ENCODE data around the gene PLEKHA6. TPM values are rescaled to one million over a fixed set of nuclear protein-coding genes. Genes with fewer than 3 reads are reported as not detected.

The PLEKHA6 gene
- total RNA-seq, 1 experiment from 2014 or later, result 1.2 TPM

- Histone ChIP-seq H3K4me1 (peaks cover 6% of the 10 kb centered on the region), H3K27me3 (peaks cover 26% of the 10 kb centered on the region), H3K4me3 (no peak overlapping the region), H3K36me3 (no peaks in the 10 kb centered on the region), H3K9me3 (replicated peaks) (no peaks in the 10 kb centered on the region), H3K27ac (no peak overlapping the region)
- DNase-seq, result no peak
Observed at GRCh38 chr1:204190212-204191211, 169.2 kb downstream of the PLEKHA6 start.

GRCh38 chr1:204188959-204189639, 170.6 kb downstream of the PLEKHA6 start:
- H3K9me3 ChIP-seq (replicated peaks), result no peaks in the 10 kb centered on the region
- no peak overlapping the region for H3K4me3 ChIP-seq
- no peak for DNase-seq
- H3K36me3 ChIP-seq, result no peaks in the 10 kb centered on the region
- no peak overlapping the region for H3K27ac ChIP-seq
- peaks cover 28% of the 10 kb centered on the region for H3K27me3 ChIP-seq
- H3K4me1 ChIP-seq, result peaks cover 3% of the 10 kb centered on the region; the same call in 1 of the 2 replicates

- peaks cover 24% of the 10 kb centered on the region for H3K27me3 ChIP-seq
- no peaks in the 10 kb centered on the region for H3K36me3 ChIP-seq
- no peak overlapping the region for H3K27ac ChIP-seq
- no peak for DNase-seq
- H3K4me1 ChIP-seq, result peaks cover 3% of the 10 kb centered on the region; the same call in 1 of the 2 replicates
- H3K4me3 ChIP-seq, result no peak overlapping the region
- no peaks in the 10 kb centered on the region for H3K9me3 ChIP-seq (replicated peaks)
Observed at GRCh38 chr1:204186597-204186996, 173.1 kb downstream of the PLEKHA6 start.

- Histone ChIP-seq H3K36me3 (no peaks in the 10 kb centered on the region), H3K4me1 (no peaks in the 10 kb centered on the region), H3K27ac (no peak overlapping the region), H3K27me3 (0 out of 2 replicates have a peak, but pooled peaks cover 2% of the 10 kb centered on the region), H3K4me3 (no peak overlapping the region), H3K9me3 (replicated peaks) (no peaks in the 10 kb centered on the region)
- no peak for DNase-seq
Observed at GRCh38 chr1:204181116-204181515, 178.6 kb downstream of the PLEKHA6 start.

GRCh38 chr1:204180133-204180532, 179.6 kb downstream of the PLEKHA6 start:
- Histone ChIP-seq H3K27ac (no peak overlapping the region), H3K27me3 (peaks cover 9% of the 10 kb centered on the region; the same call in 1 of the 2 replicates), H3K4me1 (no peaks in the 10 kb centered on the region), H3K4me3 (no peak overlapping the region), H3K9me3 (replicated peaks) (no peaks in the 10 kb centered on the region), H3K36me3 (no peaks in the 10 kb centered on the region)
- DNase-seq, result peak in 1 of 2 experiments; percentile 49

- H3K27ac ChIP-seq, result no peak overlapping the region
- H3K27me3 ChIP-seq, result peaks cover 17% of the 10 kb centered on the region; the same call in 1 of the 2 replicates
- no peaks in the 10 kb centered on the region for H3K9me3 ChIP-seq (replicated peaks)
- H3K36me3 ChIP-seq, result no peaks in the 10 kb centered on the region
- no peak for DNase-seq
- H3K4me1 ChIP-seq, result no peaks in the 10 kb centered on the region
- H3K4me3 ChIP-seq, result no peak overlapping the region
Observed at GRCh38 chr1:204178487-204179281, 181.0 kb downstream of the PLEKHA6 start.

- no peaks in the 10 kb centered on the region for H3K36me3 ChIP-seq
- H3K27ac ChIP-seq, result no peak overlapping the region
- no peak overlapping the region for H3K4me3 ChIP-seq
- H3K9me3 ChIP-seq (replicated peaks), result no peaks in the 10 kb centered on the region
- H3K27me3 ChIP-seq, result peaks cover 20% of the 10 kb centered on the region; the same call in 1 of the 2 replicates
- no peaks in the 10 kb centered on the region for H3K4me1 ChIP-seq
- no peak for DNase-seq
Observed at GRCh38 chr1:204177133-204177532, 182.6 kb downstream of the PLEKHA6 start.

- Histone ChIP-seq H3K4me3 (no peak overlapping the region), H3K27ac (no peak overlapping the region), H3K36me3 (no peaks in the 10 kb centered on the region), H3K4me1 (no peaks in the 10 kb centered on the region), H3K27me3 (peaks cover 20% of the 10 kb centered on the region; the same call in 1 of the 2 replicates), H3K9me3 (replicated peaks) (no peaks in the 10 kb centered on the region)
- no peak for DNase-seq
Observed at GRCh38 chr1:204176049-204176448, 183.7 kb downstream of the PLEKHA6 start.

- H3K27ac ChIP-seq, result no peak overlapping the region
- H3K27me3 ChIP-seq, result peaks cover 25% of the 10 kb centered on the region; the same call in 1 of the 2 replicates
- H3K9me3 ChIP-seq (replicated peaks), result peaks cover 5% of the 10 kb centered on the region
- no peaks in the 10 kb centered on the region for H3K4me1 ChIP-seq
- no peaks in the 10 kb centered on the region for H3K36me3 ChIP-seq
- no peak for DNase-seq
- H3K4me3 ChIP-seq, result no peak overlapping the region
Observed at GRCh38 chr1:204174958-204175357, 184.8 kb downstream of the PLEKHA6 start.

GRCh38 chr1:204172404-204173029, 187.2 kb downstream of the PLEKHA6 start:
- Histone ChIP-seq H3K4me1 (no peaks in the 10 kb centered on the region), H3K36me3 (no peaks in the 10 kb centered on the region), H3K27ac (no peak overlapping the region), H3K9me3 (replicated peaks) (peaks cover 8% of the 10 kb centered on the region), H3K27me3 (peaks cover 25% of the 10 kb centered on the region; the same call in 1 of the 2 replicates), H3K4me3 (no peak overlapping the region)
- no peak for DNase-seq

GRCh38 chr1:204171751-204172178, 188.0 kb downstream of the PLEKHA6 start:
- H3K4me1 ChIP-seq, result no peaks in the 10 kb centered on the region
- H3K36me3 ChIP-seq, result no peaks in the 10 kb centered on the region
- DNase-seq, result no peak
- H3K27ac ChIP-seq, result no peak overlapping the region
- H3K9me3 ChIP-seq (replicated peaks), result peaks cover 8% of the 10 kb centered on the region
- no peak overlapping the region for H3K4me3 ChIP-seq
- H3K27me3 ChIP-seq, result peaks cover 25% of the 10 kb centered on the region; the same call in 1 of the 2 replicates

GRCh38 chr1:204170494-204171155, 189.1 kb downstream of the PLEKHA6 start:
- Histone ChIP-seq H3K36me3 (no peaks in the 10 kb centered on the region), H3K27ac (no peak overlapping the region), H3K27me3 (peaks cover 22% of the 10 kb centered on the region; the same call in 1 of the 2 replicates), H3K4me1 (no peaks in the 10 kb centered on the region), H3K4me3 (no peak overlapping the region), H3K9me3 (replicated peaks) (peaks cover 8% of the 10 kb centered on the region)
- DNase-seq, result no peak

- H3K4me1 ChIP-seq, result no peaks in the 10 kb centered on the region
- no peak for DNase-seq
- H3K27me3 ChIP-seq, result peaks cover 16% of the 10 kb centered on the region; the same call in 1 of the 2 replicates
- H3K36me3 ChIP-seq, result no peaks in the 10 kb centered on the region
- no peak overlapping the region for H3K27ac ChIP-seq
- H3K9me3 ChIP-seq (replicated peaks), result peaks cover 8% of the 10 kb centered on the region
- no peak overlapping the region for H3K4me3 ChIP-seq
Observed at GRCh38 chr1:204169858-204170257, 189.9 kb downstream of the PLEKHA6 start.

Measured in SJCRH30 (cell line).